ENCODE measurements around the gene FAM120C. TPM values are rescaled to one million over a fixed set of nuclear protein-coding genes. Genes with fewer than 3 reads are reported as not detected.

Gene FAM120C, protein sequence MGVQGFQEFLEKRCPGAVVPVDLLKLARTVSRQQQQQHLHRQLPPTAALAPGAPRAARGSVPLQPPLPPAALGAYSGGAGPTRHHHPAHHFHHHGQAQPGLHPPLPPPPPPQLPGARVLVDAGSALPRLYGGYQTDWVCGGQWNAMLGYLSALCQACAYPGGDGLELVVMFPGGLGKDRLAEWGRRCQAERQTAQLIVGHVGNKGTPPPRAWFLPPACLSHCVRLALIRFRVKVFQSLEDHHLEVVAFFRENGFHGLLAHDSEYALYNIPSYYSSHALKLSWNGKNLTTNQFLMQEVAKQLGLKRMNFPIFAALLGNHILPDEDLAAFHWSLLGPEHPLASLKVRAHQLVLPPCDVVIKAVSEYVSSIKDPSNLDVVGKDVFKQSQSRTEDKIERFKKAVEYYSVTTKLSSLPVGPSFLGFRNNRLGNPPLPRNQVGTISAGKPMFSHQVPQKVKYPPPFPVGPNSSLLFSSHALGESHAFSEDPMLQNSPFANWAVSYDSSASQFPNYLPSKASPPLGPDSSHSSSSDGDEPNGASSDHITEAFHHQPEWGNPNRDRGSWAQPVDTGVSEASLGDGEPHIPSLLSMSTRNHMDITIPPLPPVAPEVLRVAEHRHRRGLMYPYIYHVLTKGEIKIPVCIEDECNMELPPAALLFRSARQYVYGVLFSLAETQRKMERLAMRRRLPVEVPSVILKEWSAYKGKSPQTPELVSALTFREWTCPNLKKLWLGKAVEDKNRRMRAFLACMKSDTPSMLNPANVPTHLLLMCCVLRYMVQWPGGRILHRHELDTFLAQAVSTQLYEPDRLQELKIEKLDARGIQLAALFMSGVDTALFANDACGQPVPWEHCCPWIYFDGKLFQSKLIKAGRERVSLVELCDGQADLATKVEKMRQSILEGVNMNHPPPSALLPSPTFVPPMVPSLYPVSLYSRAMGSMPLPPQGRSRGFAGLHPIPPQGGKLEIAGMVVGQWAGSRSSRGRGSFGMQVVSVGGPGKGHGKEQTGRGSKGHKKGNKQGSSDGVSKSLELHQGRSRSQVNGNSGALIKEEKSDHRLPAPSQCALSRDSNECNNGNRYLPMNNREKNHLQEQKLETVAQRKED
- 2.3 TPM for polyA plus RNA-seq (2012; ENCODE audit: missing spikeins)

GRCh38 chrX:54182864-54183613 is at the start of gene FAM120C:
Gene FAM120C (minus strand): TSS chrX:54183254. CDS start chrX:54183198, 56 bp downstream.
- TF ChIP-seq POLR2AphosphoS5 (IDR thresholded peaks at IDR 0.05; ENCODE audit: low read depth, low read length) (no peak), TAF1 (IDR thresholded peaks at IDR 0.05; ENCODE audit: borderline replicate concordance, low read depth, low read length) (no peak), POLR2A (IDR thresholded peaks at IDR 0.05; ENCODE audit: low read depth, low read length) (no peak)
- peak; percentile 50 for FAIRE-seq
- peak; percentile 57 for DNase-seq (ENCODE audit: insufficient read length)

DNA sequence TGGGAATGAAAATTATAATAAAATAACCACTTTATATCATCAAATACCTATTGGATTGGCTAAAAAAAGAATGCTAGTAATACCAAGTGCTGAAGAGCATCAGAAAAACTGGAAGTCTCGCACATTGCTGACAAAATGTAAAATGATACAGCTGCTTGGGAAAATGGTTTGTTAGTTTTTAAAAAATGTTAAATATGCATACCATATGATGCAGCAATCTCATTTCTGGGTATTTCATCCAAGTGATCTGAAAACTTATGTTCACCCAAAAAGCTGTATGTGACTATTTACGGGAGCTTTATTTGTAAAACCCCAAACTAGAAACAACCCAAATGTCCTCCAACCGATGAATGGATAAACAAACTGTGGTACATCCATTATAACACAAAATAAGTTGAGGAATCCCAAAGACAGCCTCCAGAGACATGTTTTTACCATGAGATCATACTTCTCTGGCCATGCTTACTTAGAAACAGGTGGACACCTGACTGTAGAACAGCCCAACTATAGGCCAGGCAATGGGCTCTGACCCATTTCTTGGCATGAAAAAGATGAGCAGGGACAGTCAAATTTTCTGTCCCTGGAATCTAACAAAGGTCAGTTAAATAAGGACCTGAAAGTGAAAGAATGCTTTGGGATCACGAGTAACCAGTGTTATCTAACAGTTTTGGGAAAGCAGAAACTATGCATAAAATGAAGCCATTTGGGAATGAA is 47.5 kb upstream of the FAM120C start:
- TF ChIP-seq POLR2A (IDR thresholded peaks at IDR 0.05; ENCODE audit: low read depth, low read length) (no peak), POLR2AphosphoS5 (IDR thresholded peaks at IDR 0.05; ENCODE audit: low read depth, low read length) (no peak), TAF1 (IDR thresholded peaks at IDR 0.05; ENCODE audit: borderline replicate concordance, low read depth, low read length) (no peak)
- DNase-seq (ENCODE audit: insufficient read length): no peak
- FAIRE-seq: no peak

- FAIRE-seq: no peak
- DNase-seq (ENCODE audit: insufficient read length): no peak
- TF ChIP-seq POLR2A (IDR thresholded peaks at IDR 0.05; ENCODE audit: low read depth, low read length) (no peak), TAF1 (IDR thresholded peaks at IDR 0.05; ENCODE audit: borderline replicate concordance, low read depth, low read length) (no peak), POLR2AphosphoS5 (IDR thresholded peaks at IDR 0.05; ENCODE audit: low read depth, low read length) (no peak)
These were observed 40.5 kb upstream of the FAM120C start for GRCh38 chrX:54223581-54223980.

DNA sequence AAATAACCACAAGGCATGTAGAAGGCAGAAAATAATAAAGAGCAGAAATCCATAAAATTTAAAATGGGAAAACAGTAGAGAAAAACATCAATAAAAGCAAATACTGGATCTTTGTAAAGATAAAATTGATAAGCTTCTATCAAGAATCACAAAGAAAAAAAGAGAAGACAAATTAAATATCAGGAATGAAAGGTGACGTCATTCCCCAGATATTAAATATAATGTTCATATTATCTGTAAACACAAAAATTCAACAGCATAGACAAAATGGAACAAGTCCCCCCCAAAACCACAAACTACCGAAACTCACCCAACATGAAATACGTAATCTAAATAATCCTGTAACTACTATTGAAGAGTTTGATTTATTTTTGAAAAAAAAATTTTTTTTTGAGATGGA is 30.5 kb upstream of the FAM120C start:
- no peak for TF ChIP-seq POLR2A (IDR thresholded peaks at IDR 0.05; ENCODE audit: low read depth, low read length)
- DNase-seq (ENCODE audit: insufficient read length) (no peak), FAIRE-seq (no peak)

DNA sequence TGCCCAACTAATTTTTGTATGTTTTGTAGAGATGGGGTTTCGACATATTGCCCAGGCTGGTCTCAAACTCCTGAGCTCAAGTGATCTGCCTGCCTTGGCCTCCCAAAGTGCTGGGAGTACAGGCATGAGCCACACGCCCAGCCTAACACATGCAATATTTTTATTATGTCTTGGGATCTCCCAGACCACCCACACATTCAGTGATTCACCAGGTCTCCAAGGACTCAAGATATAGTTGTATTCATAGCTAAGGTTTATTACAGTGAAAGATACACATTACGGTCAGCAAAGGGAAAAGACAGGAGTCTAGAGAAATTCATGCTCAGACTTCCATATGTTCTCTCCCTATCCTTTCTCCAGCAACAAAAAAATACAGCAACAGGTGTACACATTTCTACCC is 25.5 kb upstream of the FAM120C start:
- FAIRE-seq (no peak), DNase-seq (ENCODE audit: insufficient read length) (no peak)
- TF ChIP-seq POLR2A (IDR thresholded peaks at IDR 0.05; ENCODE audit: low read depth, low read length): no peak
- TF ChIP-seq TAF1 (IDR thresholded peaks at IDR 0.05; ENCODE audit: borderline replicate concordance, low read depth, low read length): no peak
- TF ChIP-seq POLR2AphosphoS5 (IDR thresholded peaks at IDR 0.05; ENCODE audit: low read depth, low read length): no peak

GRCh38 chrX:54198262-54198661 is 15.2 kb upstream of the FAM120C start:
- TF ChIP-seq POLR2AphosphoS5 (IDR thresholded peaks at IDR 0.05; ENCODE audit: low read depth, low read length) (no peak), POLR2A (IDR thresholded peaks at IDR 0.05; ENCODE audit: low read depth, low read length) (no peak), TAF1 (IDR thresholded peaks at IDR 0.05; ENCODE audit: borderline replicate concordance, low read depth, low read length) (no peak)
- DNase-seq (ENCODE audit: insufficient read length) (no peak), FAIRE-seq (no peak)

DNA sequence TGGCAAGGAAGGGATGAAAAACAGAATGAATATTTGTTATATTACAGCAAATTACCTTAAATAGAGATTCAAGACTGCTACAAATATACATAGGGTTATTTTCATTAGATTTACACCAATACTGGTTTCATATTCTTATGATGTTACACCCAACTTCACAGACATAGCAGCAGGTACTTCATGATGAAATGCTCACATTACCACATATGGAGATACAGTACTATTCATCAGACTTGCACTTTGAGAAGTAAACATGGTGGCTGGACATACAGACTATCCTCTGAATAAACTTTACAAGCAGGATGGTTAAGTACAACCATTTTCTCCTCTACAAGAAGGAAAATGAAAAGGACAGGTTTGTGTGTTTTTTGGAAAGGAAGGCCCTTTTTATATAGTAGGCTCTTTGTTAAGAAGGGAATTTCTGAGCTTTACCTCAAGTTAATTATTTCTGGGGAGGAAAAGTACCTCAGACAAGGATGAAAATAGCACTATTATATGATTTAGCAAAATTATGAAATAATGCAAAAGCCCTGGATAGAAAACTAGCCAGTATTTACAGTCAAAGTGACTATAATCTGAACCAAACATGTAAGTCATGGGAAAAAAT is 12.0 kb upstream of the FAM120C start:
- TF ChIP-seq TAF1 (IDR thresholded peaks at IDR 0.05; ENCODE audit: borderline replicate concordance, low read depth, low read length) (no peak), POLR2A (IDR thresholded peaks at IDR 0.05; ENCODE audit: low read depth, low read length) (no peak), POLR2AphosphoS5 (IDR thresholded peaks at IDR 0.05; ENCODE audit: low read depth, low read length) (no peak)
- no peak for DNase-seq (ENCODE audit: insufficient read length)
- no peak for FAIRE-seq

DNA sequence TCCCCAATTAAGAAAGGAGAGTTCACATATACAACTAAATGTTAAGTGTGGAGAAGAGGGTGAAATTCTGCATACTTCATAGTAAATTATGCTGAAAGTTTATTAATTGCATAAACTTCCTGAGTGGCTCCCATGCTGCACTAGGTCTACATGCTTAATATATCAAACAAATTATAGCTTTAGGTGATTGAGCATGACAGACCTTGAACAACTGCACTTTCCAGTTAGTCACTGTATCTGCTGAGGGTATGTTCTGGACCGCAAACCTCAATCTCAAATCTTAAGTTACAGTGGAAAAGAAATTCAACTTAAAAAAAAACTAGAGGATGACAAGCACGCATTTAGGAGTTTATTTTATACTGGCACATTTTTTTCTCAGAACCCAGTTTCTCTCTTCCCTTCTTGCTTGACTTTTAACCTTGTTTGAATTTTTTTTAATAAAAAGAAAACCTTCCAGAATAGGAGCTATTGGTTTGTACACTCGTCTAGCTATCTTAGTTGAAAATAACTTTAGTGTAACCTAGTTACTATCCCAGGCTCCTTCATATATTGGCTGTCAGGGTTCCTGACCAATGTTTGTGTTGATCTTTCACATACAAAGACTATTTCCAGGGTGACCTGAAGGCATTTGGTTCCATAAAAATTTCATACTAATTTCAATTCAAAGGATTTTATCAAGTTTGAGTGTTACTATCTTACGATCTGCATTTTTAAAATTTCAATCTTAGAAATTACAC is 10.2 kb upstream of the FAM120C start:
- no peak for DNase-seq (ENCODE audit: insufficient read length)
- TF ChIP-seq POLR2A (IDR thresholded peaks at IDR 0.05; ENCODE audit: low read depth, low read length): no peak
- no peak for TF ChIP-seq TAF1 (IDR thresholded peaks at IDR 0.05; ENCODE audit: borderline replicate concordance, low read depth, low read length)
- TF ChIP-seq POLR2AphosphoS5 (IDR thresholded peaks at IDR 0.05; ENCODE audit: low read depth, low read length): no peak
- no peak for FAIRE-seq

- FAIRE-seq: no peak
- TF ChIP-seq POLR2AphosphoS5 (IDR thresholded peaks at IDR 0.05; ENCODE audit: low read depth, low read length) (no peak), TAF1 (IDR thresholded peaks at IDR 0.05; ENCODE audit: borderline replicate concordance, low read depth, low read length) (no peak), POLR2A (IDR thresholded peaks at IDR 0.05; ENCODE audit: low read depth, low read length) (no peak)
- no peak for DNase-seq (ENCODE audit: insufficient read length)
These were observed 1.4 kb upstream of the FAM120C start for GRCh38 chrX:54184474-54184873.

Data from GM12892 (cell line).